H9 (cell line): ENCODE results near the gene IKBKG. TPM values are rescaled to one million over a fixed set of nuclear protein-coding genes. Genes with fewer than 3 reads are reported as not detected.

Source experiments
- DNase-seq: peaks from one replicate; pipeline ENCODE4 v3.0.0-alpha.2; 2017
- H2AFZ ChIP-seq: one replicate; pipeline ENCODE4 v1.6.1; 2013; ENCODE audit warnings: mild to moderate bottlenecking, low read length, control low read depth, moderate library complexity
- H2AK5ac ChIP-seq: 2 replicates; pipeline ENCODE4 v1.6.1; 2013; ENCODE audit warnings: low read length, control low read depth, mixed read lengths; ENCODE audit not compliant: insufficient read length
- H2BK120ac ChIP-seq: one replicate; pipeline ENCODE4 v1.6.1; 2013; ENCODE audit warnings: low read depth, mild to moderate bottlenecking, low read length, control low read depth, inconsistent platforms; ENCODE audit not compliant: poor library complexity, severe bottlenecking
- H2BK12ac ChIP-seq: 2 replicates; pipeline ENCODE4 v1.6.1; 2013; ENCODE audit warnings: low read length, control low read depth, mixed read lengths, low read depth; ENCODE audit not compliant: insufficient read length
- H2BK15ac ChIP-seq: 2 replicates; pipeline ENCODE4 v1.6.1; 2013; ENCODE audit warnings: low read depth, low read length, control low read depth
- H2BK20ac ChIP-seq: one replicate; pipeline ENCODE4 v1.6.1; 2013; ENCODE audit warnings: low read depth, mild to moderate bottlenecking, low read length, control low read depth, inconsistent platforms; ENCODE audit not compliant: poor library complexity, severe bottlenecking
- H2BK5ac ChIP-seq: 2 replicates; pipeline ENCODE4 v1.6.1; 2013; ENCODE audit warnings: low read length, control low read depth, mixed read lengths; ENCODE audit not compliant: insufficient read length
- H3K14ac ChIP-seq: 2 replicates; pipeline ENCODE4 v1.6.1; 2013; ENCODE audit warnings: low read length, control low read depth; ENCODE audit not compliant: insufficient read depth
- H3K18ac ChIP-seq: 2 replicates; pipeline ENCODE4 v1.6.1; 2013; ENCODE audit warnings: low read depth, mild to moderate bottlenecking, mixed read lengths, low read length, control low read depth; ENCODE audit not compliant: insufficient read length
- H3K23ac ChIP-seq: 2 replicates; pipeline ENCODE4 v1.6.1; 2013; ENCODE audit warnings: low read length, control low read depth, mixed read lengths, low read depth; ENCODE audit not compliant: insufficient read length
- H3K23me2 ChIP-seq: 2 replicates; pipeline ENCODE4 v1.6.1; 2013; ENCODE audit warnings: low read depth, mild to moderate bottlenecking, mixed read lengths, low read length, control low read depth; ENCODE audit not compliant: insufficient read length, poor library complexity, severe bottlenecking
- H3K27ac ChIP-seq: 2 replicates; pipeline ENCODE4 v1.5.1; 2013; ENCODE audit warnings: low read length, control low read depth, mixed read lengths, low read depth; ENCODE audit not compliant: insufficient read length
- H3K27me3 ChIP-seq: 2 replicates; pipeline ENCODE4 v1.6.1; 2013; ENCODE audit warnings: low read length, control low read depth, inconsistent platforms; ENCODE audit not compliant: insufficient read depth
- H3K4ac ChIP-seq: 2 replicates; pipeline ENCODE4 v1.6.1; 2013; ENCODE audit warnings: low read depth, mild to moderate bottlenecking, control low read depth, inconsistent platforms, low read length, moderate library complexity
- H3K4me1 ChIP-seq: 2 replicates; pipeline ENCODE4 v1.6.1; 2013; ENCODE audit warnings: low read length, control low read depth, inconsistent platforms; ENCODE audit not compliant: insufficient read depth
- H3K4me2 ChIP-seq: 2 replicates; pipeline ENCODE4 v1.6.1; 2013; ENCODE audit warnings: low read length, control low read depth, mixed read lengths; ENCODE audit not compliant: insufficient read length, insufficient read depth
- H3K56ac ChIP-seq: 2 replicates; pipeline ENCODE4 v1.6.1; 2013; ENCODE audit warnings: low read depth, mild to moderate bottlenecking, mixed read lengths, low read length, control low read depth; ENCODE audit not compliant: insufficient read length
- H3K79me1 ChIP-seq: 2 replicates; pipeline ENCODE4 v1.6.1; 2013; ENCODE audit warnings: low read depth, mild to moderate bottlenecking, moderate library complexity, low read length, control low read depth, inconsistent platforms; ENCODE audit not compliant: insufficient read depth, poor library complexity, severe bottlenecking
- H3K79me2 ChIP-seq: 2 replicates; pipeline ENCODE4 v1.6.1; 2013; ENCODE audit warnings: low read length, control low read depth, inconsistent platforms; ENCODE audit not compliant: insufficient read depth
- H3K9ac ChIP-seq: 2 replicates; pipeline ENCODE4 v1.6.1; 2013; ENCODE audit warnings: low read length, control low read depth, mixed read lengths; ENCODE audit not compliant: insufficient read length; ENCODE audit errors: extremely low read depth
- H3K9me3 ChIP-seq: one replicate; pipeline ENCODE4 v1.6.1; 2013; ENCODE audit warnings: low read depth, low read length, inconsistent platforms; ENCODE audit not compliant: control insufficient read depth
- H3T11ph ChIP-seq: one replicate; pipeline ENCODE4 v1.6.1; 2013; ENCODE audit warnings: mild to moderate bottlenecking, low read length, control low read depth, inconsistent platforms
- H4K20me1 ChIP-seq: one replicate; pipeline ENCODE4 v1.6.1; 2013; ENCODE audit not compliant: control insufficient read depth, insufficient read length, insufficient read depth
- H4K5ac ChIP-seq: 2 replicates; pipeline ENCODE4 v1.6.1; 2013; ENCODE audit warnings: low read depth, mild to moderate bottlenecking, mixed read lengths, low read length, control low read depth; ENCODE audit not compliant: insufficient read length
- H4K8ac ChIP-seq: replicated peaks from 2 replicates; pipeline ENCODE4 v1.6.1; 2013; ENCODE audit warnings: low read length, control low read depth, mixed read lengths, low read depth; ENCODE audit not compliant: insufficient read length
- H4K91ac ChIP-seq: 2 replicates; pipeline ENCODE4 v1.6.1; 2013; ENCODE audit warnings: low read depth, mild to moderate bottlenecking, moderate library complexity, mixed read lengths, low read length, control low read depth; ENCODE audit not compliant: insufficient read length
- H3K27ac Mint-ChIP-seq, 3 experiments: 2 replicates in 2 of 3; 3 replicates in 1 of 3; pipeline ENCODE4 v1.8.0; 2020 to 2021; ENCODE audit warnings: mixed read lengths in 3 of 3, mild to moderate bottlenecking in 1 of 3, moderate library complexity in 1 of 3
- H3K27me3 Mint-ChIP-seq: 2 replicates; pipeline ENCODE4 v1.8.0; 2021; ENCODE audit warnings: low read depth, mild to moderate bottlenecking, moderate library complexity, mixed read lengths
- H3K36me3 Mint-ChIP-seq, 3 experiments: 2 replicates in 2 of 3; 3 replicates in 1 of 3; pipeline ENCODE4 v1.8.0; 2020 to 2021; ENCODE audit warnings: low read depth in 3 of 3, mixed read lengths in 3 of 3; ENCODE audit not compliant: insufficient read depth in 1 of 3
- H3K4me1 Mint-ChIP-seq, 2 experiments: 2 replicates each; pipeline ENCODE4 v1.8.0; 2020; ENCODE audit warnings: mixed read lengths in 2 of 2
- H3K4me3 Mint-ChIP-seq, 2 experiments: 2 replicates in 1 of 2; 3 replicates in 1 of 2; pipeline ENCODE4 v1.8.0; 2020 to 2021; ENCODE audit warnings: mild to moderate bottlenecking in 2 of 2, mixed read lengths in 2 of 2, moderate library complexity in 1 of 2
- H3K9me3 Mint-ChIP-seq, 2 experiments: 2 replicates in 1 of 2; 3 replicates in 1 of 2; pipeline ENCODE4 v1.8.0; 2020; ENCODE audit warnings: mild to moderate bottlenecking in 2 of 2, mixed read lengths in 2 of 2, moderate library complexity in 1 of 2
- WGBS: extraction: QIAGEN DNeasy Blood & Tissue Kit; methylation state at CpG from one replicate; pipeline ENCODE4 v1.1.7; 2013; ENCODE audit warnings: missing lambda C conversion rate, low lambda C conversion rate, mixed read lengths; ENCODE audit not compliant: insufficient read length; ENCODE audit errors: extremely low coverage; 5-methylcytosine and 5-hydroxymethylcytosine counted together
- total RNA-seq: library from RNA; stranded (reverse); gene quantifications from 2 replicates; pipeline ENCODE4 v1.2.1, GENCODE V29; 2021
- TF ChIP-seq, protein P1 (sequence below): fragments of 200-600 bp; sonication (generic); conservative IDR thresholded peaks from 3 replicates; pipeline ENCODE4 v1.8.0; 2021; ENCODE audit warnings: antibody characterized with exemption, mild to moderate bottlenecking

IKBKG gene
- total RNA-seq, 1 experiment from 2014 or later, result 17.8 TPM

DNA sequence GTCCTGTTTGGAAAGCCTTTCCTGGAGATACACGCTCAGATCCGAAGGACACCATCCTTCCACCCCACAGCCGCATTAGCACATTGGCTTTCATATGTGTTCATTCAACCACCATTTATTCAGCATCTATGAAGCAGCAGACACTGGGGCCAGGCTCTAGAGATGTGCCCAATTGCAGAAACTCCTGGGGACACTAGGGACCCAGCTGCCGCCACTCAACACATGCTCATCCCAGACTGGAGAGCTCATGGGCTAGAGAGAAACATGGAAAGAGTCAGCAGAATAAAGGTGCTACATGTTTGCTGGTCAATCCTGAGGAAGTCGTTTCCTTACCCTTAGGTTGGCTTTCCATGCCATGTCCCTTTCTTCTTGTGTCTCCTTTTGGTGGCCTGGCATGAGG lies 45.1 kb downstream of the IKBKG start:
- no peak overlapping the region for H4K5ac ChIP-seq
- DNase-seq, result no peak
- peaks cover 43% of the 10 kb centered on the region for H3K9me3 ChIP-seq
- H2BK15ac ChIP-seq, result no peak overlapping the region
- H3K4me1 ChIP-seq, result no peaks in the 10 kb centered on the region
- H3K27me3 ChIP-seq, result no peaks in the 10 kb centered on the region
- no CpG with 5 or more reads among the region's 5 CpGs for WGBS
- no peak overlapping the region for H4K91ac ChIP-seq
- no peak overlapping the region for H3K14ac ChIP-seq
- H3K27ac ChIP-seq, result no peak overlapping the region
- no peak overlapping the region for H3K4ac ChIP-seq
- H4K8ac ChIP-seq, result no peak overlapping the region
- no peak overlapping the region for H3K18ac ChIP-seq
- no peak overlapping the region for H2BK120ac ChIP-seq
- no peak overlapping the region for H3K4me2 ChIP-seq
- no peak overlapping the region for H2BK20ac ChIP-seq
- H3K79me2 ChIP-seq, result no peaks in the 10 kb centered on the region
- no peak overlapping the region for H3K4me3 Mint-ChIP-seq
- no peak overlapping the region for H2AK5ac ChIP-seq
- H3K23me2 ChIP-seq, result no peaks in the 10 kb centered on the region
- H3T11ph ChIP-seq, result no peak overlapping the region
- no peaks in the 10 kb centered on the region for H3K79me1 ChIP-seq
- TF ChIP-seq, protein P1, sequence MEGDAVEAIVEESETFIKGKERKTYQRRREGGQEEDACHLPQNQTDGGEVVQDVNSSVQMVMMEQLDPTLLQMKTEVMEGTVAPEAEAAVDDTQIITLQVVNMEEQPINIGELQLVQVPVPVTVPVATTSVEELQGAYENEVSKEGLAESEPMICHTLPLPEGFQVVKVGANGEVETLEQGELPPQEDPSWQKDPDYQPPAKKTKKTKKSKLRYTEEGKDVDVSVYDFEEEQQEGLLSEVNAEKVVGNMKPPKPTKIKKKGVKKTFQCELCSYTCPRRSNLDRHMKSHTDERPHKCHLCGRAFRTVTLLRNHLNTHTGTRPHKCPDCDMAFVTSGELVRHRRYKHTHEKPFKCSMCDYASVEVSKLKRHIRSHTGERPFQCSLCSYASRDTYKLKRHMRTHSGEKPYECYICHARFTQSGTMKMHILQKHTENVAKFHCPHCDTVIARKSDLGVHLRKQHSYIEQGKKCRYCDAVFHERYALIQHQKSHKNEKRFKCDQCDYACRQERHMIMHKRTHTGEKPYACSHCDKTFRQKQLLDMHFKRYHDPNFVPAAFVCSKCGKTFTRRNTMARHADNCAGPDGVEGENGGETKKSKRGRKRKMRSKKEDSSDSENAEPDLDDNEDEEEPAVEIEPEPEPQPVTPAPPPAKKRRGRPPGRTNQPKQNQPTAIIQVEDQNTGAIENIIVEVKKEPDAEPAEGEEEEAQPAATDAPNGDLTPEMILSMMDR, result no peak
- no peak overlapping the region for H2AFZ ChIP-seq
- H3K36me3 Mint-ChIP-seq, result peaks cover 8 to 16% (median 15%) of the 10 kb centered on the region in 3 experiments
- H3K56ac ChIP-seq, result no peak overlapping the region
- no peak overlapping the region for H2BK12ac ChIP-seq
- H4K20me1 ChIP-seq, result no peaks in the 10 kb centered on the region
- H3K9me3 Mint-ChIP-seq, result peaks cover 58 to 60% of the 10 kb centered on the region in 2 experiments
- no peak overlapping the region for H3K9ac ChIP-seq
- H3K27me3 Mint-ChIP-seq, result peaks cover 5% of the 10 kb centered on the region
- H3K4me1 Mint-ChIP-seq, result peaks cover 14 to 17% of the 10 kb centered on the region in 2 experiments
- H3K27ac Mint-ChIP-seq, result no peak overlapping the region
- H3K23ac ChIP-seq, result no peak overlapping the region
- no peak overlapping the region for H2BK5ac ChIP-seq
